Measurements from ENCODE around the gene SLC34A1. TPM values are rescaled to one million over a fixed set of nuclear protein-coding genes. Genes with fewer than 3 reads are reported as not detected.

The SLC34A1 gene
- total and polyA plus RNA-seq, 2 of the 13 experiments (the other 11 are each of a cell fraction or from before 2014, with no cell fraction given) = 0.03 to 0.20 TPM

- no peak for TF ChIP-seq PAXIP1 (CRISPR knock-in tag; conservative IDR thresholded peaks at IDR 0.05)
- 0 out of 2 replicates have a peak, but pooled peaks have one; percentile 9 for TF ChIP-seq FOXA3 (CRISPR knock-in tag; IDR thresholded peaks at IDR 0.05)
- no peak for TF ChIP-seq KDM5B (CRISPR knock-in tag; IDR thresholded peaks at IDR 0.05; ENCODE audit: borderline replicate concordance)
- no peak for TF ChIP-seq ASH2L (IDR thresholded peaks at IDR 0.05; ENCODE audit: insufficient read length, low read depth, low read length)
- TF ChIP-seq MAFK (conservative IDR thresholded peaks at IDR 0.05 in 1 of 2, IDR thresholded peaks at IDR 0.05 in 1 of 2; ENCODE audit: low read length in 2 of 2) = no peak
- TF ChIP-seq NONO (IDR thresholded peaks at IDR 0.05) = no peak
- no peak for TF ChIP-seq NONO (CRISPR knock-in tag; conservative IDR thresholded peaks at IDR 0.05)
- no peak for TF ChIP-seq ZNF644 (CRISPR knock-in tag; IDR thresholded peaks at IDR 0.05; ENCODE audit: low read depth)
- TF ChIP-seq HNRNPL (IDR thresholded peaks at IDR 0.05; ENCODE audit: low read depth, low read length) = peak; percentile 80
- TF ChIP-seq LRRFIP1 (CRISPR knock-in tag; conservative IDR thresholded peaks at IDR 0.05) = no peak
- TF ChIP-seq ZNF17 (CRISPR knock-in tag; IDR thresholded peaks at IDR 0.05) = no peak
- TF ChIP-seq ZNF691 (CRISPR knock-in tag; IDR thresholded peaks at IDR 0.05; ENCODE audit: borderline replicate concordance, low read depth) = peak; percentile 52; the same call in 1 of the 2 replicates
- TF ChIP-seq TBL1XR1 (IDR thresholded peaks at IDR 0.05; ENCODE audit: borderline replicate concordance, low read length, partially characterized antibody) = no peak
- no peak for TF ChIP-seq PLRG1 (conservative IDR thresholded peaks at IDR 0.05)
- no peak for TF ChIP-seq ATF3 (CRISPR knock-in tag; IDR thresholded peaks at IDR 0.05)
- no peak for TF ChIP-seq ETS1 (CRISPR knock-in tag; IDR thresholded peaks at IDR 0.05)
- no peak for TF ChIP-seq ZNF678 (CRISPR knock-in tag; IDR thresholded peaks at IDR 0.05)
- no peak for TF ChIP-seq EZH2 (conservative IDR thresholded peaks at IDR 0.05; ENCODE audit: low read depth, low read length)
- TF ChIP-seq ETV5 (CRISPR knock-in tag; IDR thresholded peaks at IDR 0.05; ENCODE audit: borderline replicate concordance) = 0 out of 2 replicates have a peak, but pooled peaks have one; percentile 12
- TF ChIP-seq SRSF9 (IDR thresholded peaks at IDR 0.05; ENCODE audit: borderline replicate concordance, insufficient read depth, low read depth, low read length, poor library complexity, severe bottlenecking) = no peak
- no peak for TF ChIP-seq ZNF616 (CRISPR knock-in tag; IDR thresholded peaks at IDR 0.05; ENCODE audit: low read depth)
- peak; percentile 48 for TF ChIP-seq ZFX (CRISPR knock-in tag; IDR thresholded peaks at IDR 0.05; ENCODE audit: low read depth)
Measured at GRCh38 chr5:177382423-177383029, 1.7 kb upstream of the SLC34A1 start (continued).
